Fibroblast of mammary gland (primary cell): ENCODE results near the gene ARHGEF18.

Experiments
- DNase-seq: peaks from one replicate; pipeline ENCODE4 v3.0.0-alpha.2; 2010; ENCODE audit warnings: low read depth
- H3K4me3 ChIP-seq: 2 replicates; pipeline ENCODE4 v1.5.1; 2011; ENCODE audit warnings: low read depth, mild to moderate bottlenecking, low read length, moderate library complexity; ENCODE audit not compliant: control insufficient read depth
- TF ChIP-seq, protein P1 (sequence below): conservative IDR thresholded peaks from 2 replicates; pipeline ENCODE4 v1.5.1; 2011; ENCODE audit warnings: low read depth, low read length, inconsistent platforms; ENCODE audit not compliant: control insufficient read depth, insufficient read depth

Gene ARHGEF18

DNA sequence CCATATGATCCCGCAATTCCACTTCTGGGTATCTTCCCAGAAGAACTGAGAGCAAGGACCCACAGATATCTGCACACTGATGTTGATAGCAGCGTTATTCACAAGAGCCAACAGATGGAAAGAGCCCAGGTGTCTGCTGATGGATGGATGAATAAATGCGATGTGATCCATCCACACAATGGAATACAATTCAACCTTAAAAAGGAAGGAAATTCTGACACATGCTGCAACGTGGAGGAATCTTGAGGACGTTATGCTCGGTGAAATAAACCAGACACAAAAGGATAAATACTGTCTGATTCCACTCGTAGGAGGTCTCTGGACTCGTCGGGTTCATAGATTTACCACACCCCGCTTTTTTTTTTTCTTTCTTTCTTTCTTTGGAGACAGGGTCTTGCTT lies 21.8 kb downstream of the ARHGEF18 start:
- no peak overlapping the region for H3K4me3 ChIP-seq
- TF ChIP-seq, protein P1, sequence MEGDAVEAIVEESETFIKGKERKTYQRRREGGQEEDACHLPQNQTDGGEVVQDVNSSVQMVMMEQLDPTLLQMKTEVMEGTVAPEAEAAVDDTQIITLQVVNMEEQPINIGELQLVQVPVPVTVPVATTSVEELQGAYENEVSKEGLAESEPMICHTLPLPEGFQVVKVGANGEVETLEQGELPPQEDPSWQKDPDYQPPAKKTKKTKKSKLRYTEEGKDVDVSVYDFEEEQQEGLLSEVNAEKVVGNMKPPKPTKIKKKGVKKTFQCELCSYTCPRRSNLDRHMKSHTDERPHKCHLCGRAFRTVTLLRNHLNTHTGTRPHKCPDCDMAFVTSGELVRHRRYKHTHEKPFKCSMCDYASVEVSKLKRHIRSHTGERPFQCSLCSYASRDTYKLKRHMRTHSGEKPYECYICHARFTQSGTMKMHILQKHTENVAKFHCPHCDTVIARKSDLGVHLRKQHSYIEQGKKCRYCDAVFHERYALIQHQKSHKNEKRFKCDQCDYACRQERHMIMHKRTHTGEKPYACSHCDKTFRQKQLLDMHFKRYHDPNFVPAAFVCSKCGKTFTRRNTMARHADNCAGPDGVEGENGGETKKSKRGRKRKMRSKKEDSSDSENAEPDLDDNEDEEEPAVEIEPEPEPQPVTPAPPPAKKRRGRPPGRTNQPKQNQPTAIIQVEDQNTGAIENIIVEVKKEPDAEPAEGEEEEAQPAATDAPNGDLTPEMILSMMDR, result no peak
- DNase-seq, result no peak

DNA sequence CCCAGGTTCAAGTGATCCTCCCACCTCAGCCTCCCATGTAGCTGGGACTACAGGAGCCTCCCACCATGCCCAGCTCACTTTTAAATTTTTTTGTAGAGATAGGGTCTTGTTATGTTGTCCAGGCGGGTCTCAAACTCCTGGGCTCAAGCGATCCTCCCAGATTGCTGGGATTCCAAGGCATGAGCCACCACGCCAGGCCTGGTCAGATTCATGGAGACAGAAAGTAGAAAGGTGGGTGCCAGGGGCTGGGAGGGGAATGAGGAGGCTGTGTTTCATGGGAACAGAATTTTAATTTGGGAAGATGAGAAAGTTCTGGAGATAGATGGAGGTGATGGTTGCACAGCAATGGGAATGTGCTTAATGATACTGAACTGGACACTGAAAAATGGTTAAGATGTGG lies 22.3 kb downstream of the ARHGEF18 start:
- H3K4me3 ChIP-seq, result no peak overlapping the region
- DNase-seq, result no peak
- TF ChIP-seq, protein P1, result no peak

DNA sequence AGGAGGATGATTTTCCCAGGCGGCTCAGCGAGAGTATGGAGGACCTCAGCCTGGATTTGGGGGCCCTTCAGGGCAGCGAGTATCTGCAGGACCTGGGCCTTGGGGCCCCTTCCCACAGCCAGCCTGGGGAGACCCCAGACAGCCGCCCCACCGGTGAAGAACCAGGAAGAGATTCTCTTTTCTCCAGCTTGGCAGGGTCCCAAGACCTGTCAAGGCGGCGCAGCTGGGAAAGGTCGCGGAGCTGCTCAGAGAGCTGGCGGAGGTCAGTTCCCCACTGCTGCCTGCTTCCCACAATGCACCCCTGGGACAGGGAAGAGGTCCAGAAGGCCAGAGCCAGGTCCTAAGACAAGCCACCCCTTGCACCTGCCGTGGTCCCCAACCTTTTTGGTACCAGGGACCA lies 24.1 kb downstream of the ARHGEF18 start:
- no peak overlapping the region for H3K4me3 ChIP-seq
- TF ChIP-seq, protein P1, result no peak
- DNase-seq, result no peak

DNA sequence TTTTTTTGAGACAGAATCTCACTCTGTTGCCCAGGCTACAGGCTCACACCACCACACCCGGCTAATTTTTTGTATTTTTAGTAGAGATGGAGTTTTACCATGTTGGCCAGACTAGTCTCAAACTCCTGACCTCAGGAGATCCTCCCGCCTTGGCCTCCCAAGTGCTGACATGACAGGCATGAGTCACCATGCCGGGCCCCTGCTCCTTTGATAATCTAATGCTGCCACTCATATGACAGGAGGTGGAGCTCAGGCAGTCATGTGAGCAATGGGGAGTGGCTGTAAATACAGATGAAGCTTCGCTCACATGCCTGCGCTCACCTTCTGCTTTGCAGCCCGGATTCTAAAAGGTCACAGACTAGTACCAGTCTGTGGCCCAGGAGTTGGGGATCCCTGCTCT lies 25.1 kb downstream of the ARHGEF18 start:
- TF ChIP-seq, protein P1, result no peak
- DNase-seq, result peak; percentile 21
- H3K4me3 ChIP-seq, result no peak overlapping the region

DNA sequence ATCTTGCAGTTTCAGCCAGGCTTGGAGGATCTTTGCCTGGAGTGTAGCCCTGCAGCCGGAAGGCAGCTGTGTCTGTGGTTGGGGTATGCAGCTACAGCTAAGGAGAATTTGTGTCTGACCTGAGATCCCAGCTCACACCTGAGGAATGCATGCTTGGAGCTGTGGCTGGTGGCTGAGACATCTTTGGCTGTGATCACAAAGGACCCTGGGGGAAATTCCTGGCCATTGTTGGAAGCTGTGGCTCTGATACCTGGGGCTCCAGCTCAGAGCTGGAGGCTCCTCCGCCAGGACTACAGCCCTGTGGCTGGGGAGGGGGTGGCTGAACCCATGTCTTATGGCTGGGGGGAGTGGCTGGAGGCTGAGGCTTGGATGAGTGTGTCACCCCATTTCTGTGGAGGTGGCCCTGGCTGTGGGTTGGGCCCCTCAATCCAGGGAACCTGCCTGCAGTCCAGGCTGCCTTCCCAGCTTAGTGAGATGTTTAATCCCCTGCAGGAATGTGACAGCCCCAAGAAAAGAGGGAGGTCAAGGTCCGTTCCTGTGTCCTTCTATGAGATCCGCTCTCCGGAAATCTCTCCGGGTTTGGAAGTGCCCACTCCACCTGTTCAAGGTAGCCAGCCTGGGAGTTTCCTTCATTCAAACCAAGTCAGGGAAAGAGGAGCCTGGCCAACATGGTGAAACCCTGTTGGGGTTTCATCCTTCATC lies 27.6 kb downstream of the ARHGEF18 start:
- TF ChIP-seq, protein P1, result no peak
- no peak for DNase-seq
- H3K4me3 ChIP-seq, result no peak overlapping the region

DNA sequence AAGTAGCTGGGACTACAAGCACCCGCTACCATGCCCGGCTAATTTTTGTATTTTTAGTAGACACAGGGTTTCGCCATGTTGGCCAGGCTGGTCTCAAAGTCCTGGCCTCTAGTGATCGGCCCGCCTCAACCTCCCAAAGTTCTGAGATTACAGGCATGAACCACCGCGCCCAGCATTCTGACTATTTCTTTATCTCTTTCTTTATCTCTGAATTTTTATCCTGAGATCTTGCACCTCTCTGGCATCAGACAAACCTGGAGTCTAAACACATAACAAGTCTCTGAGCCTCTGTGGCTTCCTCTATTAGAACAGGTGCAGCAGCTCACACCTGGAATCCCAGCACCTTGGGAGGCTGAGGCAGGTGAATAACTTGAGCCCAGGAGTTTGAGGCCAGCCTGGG lies 28.5 kb downstream of the ARHGEF18 start:
- no peak overlapping the region for H3K4me3 ChIP-seq
- TF ChIP-seq, protein P1, result no peak
- DNase-seq, result no peak

DNA sequence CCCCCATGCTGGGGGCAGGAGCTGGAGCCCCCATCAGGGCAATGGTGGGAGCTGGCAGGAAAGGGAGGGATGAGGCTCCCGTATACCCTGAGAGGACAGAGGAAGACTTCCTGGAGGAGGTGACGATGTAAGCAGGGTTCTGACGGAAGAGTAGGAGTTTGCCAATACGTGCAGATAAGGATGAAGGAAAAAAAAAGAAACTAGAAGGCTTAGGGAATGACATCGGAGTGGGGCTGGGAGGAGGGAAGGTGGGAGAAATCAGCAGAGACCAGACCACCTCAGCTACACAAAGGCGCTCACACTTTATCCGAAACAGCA lies 32.3 kb downstream of the ARHGEF18 start:
- TF ChIP-seq, protein P1, result no peak
- H3K4me3 ChIP-seq, result no peak overlapping the region
- no peak for DNase-seq
